Nephron (organoid): ENCODE data around the gene PMPCA.
A peak's percentile ranks its signal among the peaks of the same experiment; 100 is the strongest.

ENCODE experiments used
- H3K27ac Mint-ChIP-seq, 3 experiments: 2 replicates each; pipeline ENCODE4 v1.8.0; 2020; ENCODE audit warnings: mixed read lengths in 3 of 3, mild to moderate bottlenecking in 2 of 3, moderate library complexity in 1 of 3
- H3K27me3 Mint-ChIP-seq: 2 replicates; pipeline ENCODE4 v1.8.0; 2021; ENCODE audit warnings: low read depth, mild to moderate bottlenecking, moderate library complexity, mixed read lengths
- H3K36me3 Mint-ChIP-seq: 2 replicates; pipeline ENCODE4 v1.8.0; 2020; ENCODE audit warnings: low read depth, mixed read lengths
- H3K4me1 Mint-ChIP-seq: 2 replicates; pipeline ENCODE4 v1.8.0; 2020; ENCODE audit warnings: mixed read lengths
- H3K4me3 Mint-ChIP-seq, 3 experiments: 2 replicates each; pipeline ENCODE4 v1.8.0; 2020; ENCODE audit warnings: mild to moderate bottlenecking in 3 of 3, mixed read lengths in 3 of 3, moderate library complexity in 2 of 3
- H3K9me3 Mint-ChIP-seq: 2 replicates; pipeline ENCODE4 v1.8.0; 2020; ENCODE audit warnings: mixed read lengths
- TF ChIP-seq, protein P1 (sequence below), 3 experiments: fragments of 200-600 bp; sonication (generic); IDR thresholded peaks; one replicate each; pipeline ENCODE4 v1.5.0; 2021; ENCODE audit warnings: antibody characterized with exemption in 3 of 3; ENCODE audit not compliant: unreplicated experiment in 3 of 3

The PMPCA gene

DNA sequence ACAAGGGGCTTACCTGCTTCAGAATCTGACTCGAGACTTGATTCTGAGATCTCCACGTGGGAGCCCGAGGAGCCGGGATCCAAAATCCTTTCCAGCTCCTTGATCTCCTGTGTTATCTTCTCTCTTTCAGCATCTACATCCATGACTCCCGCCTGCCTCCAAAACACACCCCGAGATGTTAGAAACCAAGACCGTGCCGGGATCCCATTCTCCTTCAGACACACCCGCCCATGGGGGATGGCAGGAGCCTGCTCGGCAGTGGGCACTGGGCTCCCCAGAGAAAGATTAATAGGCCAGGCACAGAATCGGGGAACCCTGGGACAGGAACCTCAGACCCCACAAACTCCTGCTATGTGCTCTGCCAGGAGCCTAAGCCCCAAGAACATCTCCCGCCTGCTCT is 12.2 kb upstream of the PMPCA start:
- Mint-ChIP-seq H3K4me1 (peaks cover 9% of the 10 kb centered on the region), H3K27me3 (no peaks in the 10 kb centered on the region), H3K36me3 (peaks cover 29% of the 10 kb centered on the region)

DNA sequence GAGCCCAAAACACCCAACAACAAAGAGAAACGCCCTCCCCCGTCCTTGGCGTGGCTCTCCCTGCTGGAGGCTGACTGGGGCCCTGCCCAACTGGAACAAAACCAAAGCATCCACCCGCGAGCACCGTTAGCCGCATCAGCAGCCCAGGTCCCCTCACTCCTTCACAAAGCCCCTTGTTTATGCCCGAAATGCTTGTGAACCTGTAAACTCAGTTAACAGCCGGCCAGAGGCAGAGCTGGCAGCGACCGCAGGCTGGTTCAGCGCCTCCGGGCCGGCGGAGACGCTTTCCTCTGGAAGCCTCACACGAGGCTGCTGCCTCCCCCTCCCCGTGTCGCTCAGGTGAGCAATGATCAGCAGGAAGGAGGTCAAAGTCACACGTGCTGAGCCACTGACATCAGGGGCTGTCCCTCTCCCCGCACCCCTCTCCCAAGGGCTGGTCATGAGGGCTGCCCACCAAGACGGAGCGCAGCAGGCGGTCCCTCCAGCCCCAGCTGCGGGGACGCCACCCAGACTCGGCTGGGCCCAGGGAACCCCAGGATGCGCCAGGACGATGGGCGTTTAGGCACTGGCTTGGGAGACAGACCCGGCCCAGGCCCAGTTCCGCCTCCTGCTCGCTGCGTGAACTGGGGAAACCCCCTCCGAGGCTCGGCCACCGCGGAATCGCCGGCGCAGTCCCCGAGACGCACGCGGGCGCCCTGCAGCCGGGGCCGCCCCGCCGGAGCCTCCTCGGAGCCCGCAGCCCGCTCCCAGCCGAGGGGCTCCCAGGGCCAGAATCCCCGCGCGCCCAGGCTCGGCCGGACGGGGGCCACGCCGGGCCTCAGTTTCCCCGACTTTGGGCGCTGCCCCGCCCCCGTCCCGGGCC is 11.1 kb upstream of the PMPCA start:
- peaks cover 9% of the 10 kb centered on the region for H3K4me1 Mint-ChIP-seq
- no peaks in the 10 kb centered on the region for H3K9me3 Mint-ChIP-seq
- peak overlapping the region in 2 of 3 experiments; percentile 68 to 82 for H3K27ac Mint-ChIP-seq
- TF ChIP-seq, protein P1, sequence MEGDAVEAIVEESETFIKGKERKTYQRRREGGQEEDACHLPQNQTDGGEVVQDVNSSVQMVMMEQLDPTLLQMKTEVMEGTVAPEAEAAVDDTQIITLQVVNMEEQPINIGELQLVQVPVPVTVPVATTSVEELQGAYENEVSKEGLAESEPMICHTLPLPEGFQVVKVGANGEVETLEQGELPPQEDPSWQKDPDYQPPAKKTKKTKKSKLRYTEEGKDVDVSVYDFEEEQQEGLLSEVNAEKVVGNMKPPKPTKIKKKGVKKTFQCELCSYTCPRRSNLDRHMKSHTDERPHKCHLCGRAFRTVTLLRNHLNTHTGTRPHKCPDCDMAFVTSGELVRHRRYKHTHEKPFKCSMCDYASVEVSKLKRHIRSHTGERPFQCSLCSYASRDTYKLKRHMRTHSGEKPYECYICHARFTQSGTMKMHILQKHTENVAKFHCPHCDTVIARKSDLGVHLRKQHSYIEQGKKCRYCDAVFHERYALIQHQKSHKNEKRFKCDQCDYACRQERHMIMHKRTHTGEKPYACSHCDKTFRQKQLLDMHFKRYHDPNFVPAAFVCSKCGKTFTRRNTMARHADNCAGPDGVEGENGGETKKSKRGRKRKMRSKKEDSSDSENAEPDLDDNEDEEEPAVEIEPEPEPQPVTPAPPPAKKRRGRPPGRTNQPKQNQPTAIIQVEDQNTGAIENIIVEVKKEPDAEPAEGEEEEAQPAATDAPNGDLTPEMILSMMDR (IDR thresholded peaks at IDR 0.05; ENCODE audit: unreplicated experiment in 3 of 3) = no peak
- peak overlapping the region; percentile 86 to 94 (median 88) for H3K4me3 Mint-ChIP-seq
- H3K27me3 Mint-ChIP-seq = no peaks in the 10 kb centered on the region
- H3K36me3 Mint-ChIP-seq = peaks cover 28% of the 10 kb centered on the region

More for the DNA sequence above, 12.2 kb upstream of the PMPCA start:
- peak overlapping the region; percentile 86 to 94 (median 88) for H3K4me3 Mint-ChIP-seq
- H3K9me3 Mint-ChIP-seq = no peaks in the 10 kb centered on the region
- TF ChIP-seq, protein P1 (IDR thresholded peaks at IDR 0.05; ENCODE audit: unreplicated experiment in 3 of 3) = no peak
- no peak overlapping the region for H3K27ac Mint-ChIP-seq

DNA sequence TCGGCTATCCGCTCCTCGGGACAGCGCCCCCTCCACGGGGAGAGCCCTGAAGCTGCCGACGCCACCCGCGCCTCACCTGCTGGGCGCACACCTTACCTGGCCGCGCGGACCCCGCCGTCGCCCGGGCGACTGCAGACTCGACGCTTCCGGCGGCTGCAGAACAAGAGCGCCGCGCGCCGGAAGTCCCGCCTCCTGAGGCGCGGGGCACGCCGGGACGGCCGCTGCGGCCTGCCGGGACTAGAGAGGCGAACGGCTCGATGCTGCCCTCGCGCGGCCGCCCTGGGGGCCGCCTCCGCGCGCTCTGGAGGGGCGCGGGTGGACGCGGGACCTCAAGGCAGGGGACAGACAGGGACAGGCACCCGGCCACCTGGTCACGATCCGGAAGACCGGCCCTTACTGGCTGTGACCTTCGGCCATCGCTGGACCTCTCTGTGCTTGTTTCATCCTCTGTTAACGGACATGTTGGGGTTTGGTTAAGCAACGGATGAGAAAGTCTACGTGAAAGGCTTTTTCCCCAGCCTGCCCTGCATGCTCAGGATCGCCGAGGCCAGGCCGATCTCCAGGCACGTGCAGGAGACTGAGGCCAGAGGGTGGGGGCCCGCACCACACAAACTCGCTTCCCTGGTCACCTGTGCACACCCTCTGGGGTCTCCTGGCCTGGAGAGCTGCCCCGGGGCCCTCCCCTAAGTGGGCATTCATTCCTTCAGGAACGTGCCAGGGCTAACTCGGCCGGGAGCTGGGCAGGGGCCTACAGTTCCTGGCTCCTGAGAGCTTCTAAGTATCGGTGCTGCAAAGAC is 10.2 kb upstream of the PMPCA start, which contains the start of gene SNAPC4:
TSS of gene SNAPC4 (minus strand) at position 133 of the 797 bp plus-strand sequence. CDS start 1,742 bp downstream, outside the sequence.
- TF ChIP-seq, protein P1 (IDR thresholded peaks at IDR 0.05; ENCODE audit: unreplicated experiment in 3 of 3) = peak; percentile 95 to 97 (median 97)
- Mint-ChIP-seq H3K27ac (peak within 1 kb of the TSS in 2 of 3 experiments; percentile 68 to 82), H3K9me3 (no peaks in the 10 kb centered on the region), H3K4me3 (peak within 1 kb of the TSS; percentile 86 to 94 (median 88)), H3K27me3 (no peaks in the 10 kb centered on the region), H3K36me3 (peaks cover 31% of the 10 kb centered on the region), H3K4me1 (peaks cover 9% of the 10 kb centered on the region)

DNA sequence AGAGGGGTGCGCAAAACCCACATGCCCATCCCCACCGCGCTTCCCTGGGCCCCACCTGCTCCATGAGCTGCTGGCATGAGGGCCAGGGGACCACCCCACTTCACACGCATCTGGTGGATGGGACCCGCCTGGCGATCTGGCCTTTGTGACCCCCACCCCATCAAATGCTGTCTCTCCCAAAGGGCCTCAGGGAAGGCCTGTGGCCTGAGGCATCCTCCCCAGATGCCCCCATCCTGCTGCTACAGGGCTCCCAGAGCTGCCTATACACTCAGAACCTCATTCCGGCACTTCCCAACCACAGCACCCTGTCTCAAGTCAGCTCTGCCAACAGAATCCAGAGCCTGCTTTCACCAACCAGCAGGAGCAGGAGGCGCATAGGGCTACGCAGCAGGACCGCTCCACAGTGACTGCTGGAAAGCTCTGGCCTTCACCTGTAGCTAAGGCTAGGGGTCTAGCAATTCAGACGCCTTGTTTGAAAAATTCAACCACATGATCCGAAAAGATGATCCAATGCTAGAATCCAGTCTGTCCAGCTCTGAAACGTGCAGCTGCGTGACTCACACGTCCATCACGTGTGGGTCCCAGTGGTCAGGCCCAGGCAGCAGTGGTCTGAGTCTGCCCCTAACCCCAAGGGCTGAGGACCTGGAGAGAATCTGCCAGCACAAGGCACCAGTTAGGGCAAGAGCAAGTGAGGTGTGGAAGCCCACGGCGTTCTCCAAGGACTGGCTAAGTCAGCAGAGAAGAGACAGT is 9.1 kb upstream of the PMPCA start:
- H3K9me3 Mint-ChIP-seq = no peaks in the 10 kb centered on the region
- no peak overlapping the region for H3K27ac Mint-ChIP-seq
- peaks cover 34% of the 10 kb centered on the region for H3K36me3 Mint-ChIP-seq
- peaks cover 9% of the 10 kb centered on the region for H3K4me1 Mint-ChIP-seq
- peak overlapping the region; percentile 61 to 76 (median 72) for H3K4me3 Mint-ChIP-seq
- no peaks in the 10 kb centered on the region for H3K27me3 Mint-ChIP-seq
- TF ChIP-seq, protein P1 (IDR thresholded peaks at IDR 0.05; ENCODE audit: unreplicated experiment in 3 of 3) = no peak

GRCh38 chr9:136402067-136402466 is 8.4 kb upstream of the PMPCA start:
- no peak overlapping the region for H3K27ac Mint-ChIP-seq
- H3K36me3 Mint-ChIP-seq = peaks cover 29% of the 10 kb centered on the region
- H3K27me3 Mint-ChIP-seq = no peaks in the 10 kb centered on the region
- TF ChIP-seq, protein P1 (IDR thresholded peaks at IDR 0.05; ENCODE audit: unreplicated experiment in 3 of 3) = no peak
- H3K4me1 Mint-ChIP-seq = peaks cover 9% of the 10 kb centered on the region
- peak overlapping the region in 1 of 3 experiments; percentile 42 for H3K4me3 Mint-ChIP-seq
- H3K9me3 Mint-ChIP-seq = no peaks in the 10 kb centered on the region
